Thyroid gland (tissue), 4 donors: Measurements from ENCODE around the gene PROB1. TPM values are rescaled to one million over a fixed set of nuclear protein-coding genes. Genes with fewer than 3 reads are reported as not detected.
A peak's percentile ranks its signal among the peaks of the same experiment; 100 is the strongest.

ENCODE experiments used
- DNase-seq, 2 donors: peaks; one replicate each; pipeline ENCODE4 v3.0.0-alpha.2; 2019
- H3K27ac ChIP-seq, 3 donors: fragments of 200-600 bp; sonication (generic); 1 replicate in 2 of 3; 2 replicates in 1 of 3; pipeline ENCODE4 v1.5.1; 2016 to 2019; ENCODE audit warnings: mild to moderate bottlenecking in 1 of 3, moderate library complexity in 1 of 3
- H3K27me3 ChIP-seq: fragments of 200-600 bp; sonication (generic); one replicate; pipeline ENCODE4 v1.5.1; 2019
- H3K36me3 ChIP-seq, 2 donors: fragments of 200-600 bp; sonication (generic); one replicate each; pipeline ENCODE4 v1.5.1; 2016 to 2019
- H3K4me1 ChIP-seq, 2 donors: fragments of 200-600 bp; sonication (generic); one replicate each; pipeline ENCODE4 v1.5.1; 2017 to 2019
- H3K4me3 ChIP-seq, 3 donors: fragments of 200-600 bp; sonication (generic); replicated peaks in 1 of 3; 1 replicate in 2 of 3; 2 replicates in 1 of 3; pipeline ENCODE4 v1.5.1; 2016; ENCODE audit warnings: mild to moderate bottlenecking in 1 of 3
- H3K9me3 ChIP-seq: fragments of 200-600 bp; sonication (generic); one replicate; pipeline ENCODE4 v1.5.1; 2017
- CTCF ChIP-seq, 6 experiments: fragments of 200-600 bp in 3 of 6; fragments of 450-650 bp in 3 of 6; sonication (generic) in 3 of 6; IDR thresholded peaks; one replicate each; pipeline ENCODE4 v1.5.1; 2016 to 2019; ENCODE audit warnings: antibody characterized with exemption in 6 of 6, mild to moderate bottlenecking in 2 of 6, inconsistent platforms in 1 of 6, moderate library complexity in 1 of 6
- POLR2A ChIP-seq, 2 donors: fragments of 450-650 bp; IDR thresholded peaks; one replicate each; pipeline ENCODE4 v1.6.1; 2017; ENCODE audit warnings: antibody characterized with exemption in 2 of 2, mild to moderate bottlenecking in 2 of 2, moderate library complexity in 1 of 2
- WGBS, 2 donors: methylation state at CpG; one replicate each; pipeline ENCODE4 v1.1.5; 2017; 5-methylcytosine and 5-hydroxymethylcytosine counted together
- intact Hi-C: fragments of 100-400 bp; cut with DNase I; formaldehyde crosslinking; loops from one replicate; pipeline ENCODE4 v1.15.1; 2023
- total RNA-seq, 4 donors: library from RNA; depleted of rRNA; stranded (reverse); fragments of >200 nt; gene quantifications; one replicate each; pipeline ENCODE4 v1.2.3, GENCODE V29; 2016

PROB1 gene
- total RNA-seq, 4 donors from 2014 or later, result 1.6 to 4.2 (median 1.9) TPM

- Histone ChIP-seq H3K4me1 (peaks cover 4 to 6% of the 10 kb centered on the region in 2 donors), H3K9me3 (no peaks in the 10 kb centered on the region), H3K36me3 (no peaks in the 10 kb centered on the region), H3K4me3 (peak overlapping the region in 1 of 3 donors; percentile 60), H3K27ac (peak overlapping the region in 2 of 3 donors; percentile 92 to 96), H3K27me3 (no peaks in the 10 kb centered on the region)
- 27 to 43% methylated on average over 8 of the region's 8 CpGs for WGBS, 2 donors
- TF ChIP-seq CTCF (IDR thresholded peaks at IDR 0.05), result no peak
- intact Hi-C loops, result no loop called here
- no peak for DNase-seq
These were observed 43.8 kb upstream of the PROB1 start for GRCh38 chr5:139438707-139439012.

DNA sequence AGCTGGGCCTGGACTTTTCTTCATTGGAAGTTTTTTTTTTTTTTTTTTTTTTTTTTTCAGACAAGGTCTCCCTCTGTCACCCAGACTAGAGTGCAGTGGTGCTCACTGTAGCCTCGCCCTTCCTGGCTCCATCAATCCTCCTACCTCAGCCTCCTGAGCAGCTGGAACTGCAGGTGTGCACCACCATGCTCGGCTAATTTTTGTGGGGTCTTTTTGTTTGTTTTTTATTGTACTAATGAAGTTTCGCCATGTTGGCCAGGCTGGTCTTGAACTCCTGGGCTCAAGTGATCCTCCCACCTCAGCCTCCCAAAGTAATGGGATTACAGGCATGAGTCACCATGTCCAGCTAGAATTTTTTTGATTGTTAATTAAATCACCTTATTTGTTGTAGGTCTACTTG lies 40.8 kb upstream of the PROB1 start:
- Histone ChIP-seq H3K27me3 (no peaks in the 10 kb centered on the region), H3K36me3 (no peaks in the 10 kb centered on the region), H3K4me3 (no peak overlapping the region), H3K9me3 (no peaks in the 10 kb centered on the region), H3K27ac (no peak overlapping the region), H3K4me1 (peaks cover 4 to 6% of the 10 kb centered on the region in 2 donors)
- intact Hi-C loops, result no loop called here
- no peak for TF ChIP-seq CTCF (IDR thresholded peaks at IDR 0.05)
- no peak for TF ChIP-seq POLR2A (IDR thresholded peaks at IDR 0.05)
- no peak for DNase-seq
- 100% methylated on average over 3 of the region's 3 CpGs for WGBS, 2 donors

GRCh38 chr5:139431706-139432105 lies 36.8 kb upstream of the PROB1 start:
- no peak for DNase-seq
- 92 to 96% methylated on average over 1 of the region's 1 CpG for WGBS, 2 donors
- intact Hi-C loops, result no loop called here
- Histone ChIP-seq H3K4me1 (no peaks in the 10 kb centered on the region), H3K36me3 (peaks cover 0 to 5% of the 10 kb centered on the region in 2 donors), H3K27ac (no peak overlapping the region), H3K27me3 (no peaks in the 10 kb centered on the region), H3K4me3 (no peak overlapping the region), H3K9me3 (no peaks in the 10 kb centered on the region)
- TF ChIP-seq CTCF (IDR thresholded peaks at IDR 0.05), result no peak
- TF ChIP-seq POLR2A (IDR thresholded peaks at IDR 0.05), result no peak

- H3K4me3 ChIP-seq, result no peak overlapping the region
- peaks cover 0 to 11% of the 10 kb centered on the region in 2 donors for H3K36me3 ChIP-seq
- TF ChIP-seq CTCF (IDR thresholded peaks at IDR 0.05), result no peak
- TF ChIP-seq POLR2A (IDR thresholded peaks at IDR 0.05), result no peak
- intact Hi-C loops, result no loop called here
- H3K27ac ChIP-seq, result no peak overlapping the region
- WGBS, 2 donors, result 86 to 92% methylated on average over 2 of the region's 2 CpGs
- no peaks in the 10 kb centered on the region for H3K9me3 ChIP-seq
- DNase-seq, result no peak
- H3K27me3 ChIP-seq, result no peaks in the 10 kb centered on the region
- no peaks in the 10 kb centered on the region for H3K4me1 ChIP-seq
These were observed 35.1 kb upstream of the PROB1 start for GRCh38 chr5:139430015-139430414.

GRCh38 chr5:139426203-139426885 lies 31.4 kb upstream of the PROB1 start:
- TF ChIP-seq POLR2A (IDR thresholded peaks at IDR 0.05) (no peak), CTCF (IDR thresholded peaks at IDR 0.05) (no peak)
- H3K27ac ChIP-seq, result no peak overlapping the region
- intact Hi-C loops, result loop anchor here (10.0 kb wide), 1 partner anchor 338 kb away; no protein-coding TSS in a partner anchor
- peaks cover 0 to 14% of the 10 kb centered on the region in 2 donors for H3K36me3 ChIP-seq
- no peaks in the 10 kb centered on the region for H3K9me3 ChIP-seq
- DNase-seq, result no peak
- 81 to 82% methylated on average over 8 of the region's 8 CpGs for WGBS, 2 donors
- no peaks in the 10 kb centered on the region for H3K4me1 ChIP-seq
- no peak overlapping the region for H3K4me3 ChIP-seq
- H3K27me3 ChIP-seq, result no peaks in the 10 kb centered on the region
